GM19372 (cell line): Measurements from ENCODE around the gene MND1.
A peak's percentile ranks its signal among the peaks of the same experiment; 100 is the strongest.

ENCODE experiments used
- ATAC-seq: cut with Tn5 transposase; IDR thresholded peaks from one replicate; pipeline ENCODE4 v1.9.1; 2021; ENCODE audit warnings: mild to moderate bottlenecking, low read depth, moderate library complexity; ENCODE audit not compliant: unreplicated experiment

MND1 gene

GRCh38 chr4:153344131-153345011 lies at the start of gene MND1:
Gene MND1 (plus strand): TSS chr4:153344688. CDS start chr4:153344738, 50 bp downstream.
- peak; percentile 80 for ATAC-seq

- no peak for ATAC-seq
These were observed 49.2 kb upstream of the MND1 start for GRCh38 chr4:153295131-153295755.

- ATAC-seq: no peak
These were observed 48.3 kb upstream of the MND1 start for GRCh38 chr4:153296040-153296823.

- ATAC-seq: no peak
These were observed 47.4 kb upstream of the MND1 start for GRCh38 chr4:153297116-153297515.

GRCh38 chr4:153310793-153311192 lies 33.7 kb upstream of the MND1 start:
- ATAC-seq: no peak

GRCh38 chr4:153314915-153315314 lies 29.6 kb upstream of the MND1 start:
- ATAC-seq: no peak

- ATAC-seq: no peak
These were observed 25.7 kb upstream of the MND1 start for GRCh38 chr4:153318696-153319320.

- ATAC-seq: no peak
These were observed 21.7 kb upstream of the MND1 start for GRCh38 chr4:153322791-153323190.

- no peak for ATAC-seq
These were observed 20.4 kb upstream of the MND1 start for GRCh38 chr4:153324046-153324445.

GRCh38 chr4:153325558-153325957 lies 18.9 kb upstream of the MND1 start:
- no peak for ATAC-seq

- ATAC-seq: no peak
These were observed 18.0 kb upstream of the MND1 start for GRCh38 chr4:153326513-153326912.

GRCh38 chr4:153327247-153327646 lies 17.2 kb upstream of the MND1 start:
- no peak for ATAC-seq

- ATAC-seq: no peak
These were observed 11.6 kb upstream of the MND1 start for GRCh38 chr4:153332936-153333335.

- no peak for ATAC-seq
These were observed 10.6 kb upstream of the MND1 start for GRCh38 chr4:153333874-153334273.

- no peak for ATAC-seq
These were observed 8.8 kb upstream of the MND1 start for GRCh38 chr4:153335665-153336064.

GRCh38 chr4:153337686-153338085 lies 6.8 kb upstream of the MND1 start:
- no peak for ATAC-seq

- ATAC-seq: no peak
These were observed 2.9 kb upstream of the MND1 start for GRCh38 chr4:153341575-153342090.

- no peak for ATAC-seq
These were observed 1.5 kb upstream of the MND1 start for GRCh38 chr4:153342751-153343552.
